Neural progenitor cell (in vitro differentiated cells): ENCODE results near the gene BICD2. TPM values are rescaled to one million over a fixed set of nuclear protein-coding genes. Genes with fewer than 3 reads are reported as not detected.
A peak's percentile ranks its signal among the peaks of the same experiment; 100 is the strongest.

Source experiments
- DNase-seq: peaks from one replicate; pipeline ENCODE4 v3.0.0-alpha.2; 2016; ENCODE audit warnings: low spot score
- H2AFZ ChIP-seq: fragments of 200-600 bp; sonication (generic); replicated peaks from 2 replicates; pipeline ENCODE4 v1.6.1; 2016; ENCODE audit warnings: antibody characterized with exemption
- H3F3A ChIP-seq: fragments of 200-600 bp; sonication (generic); 2 replicates; pipeline ENCODE4 v1.6.1; 2016; ENCODE audit warnings: antibody characterized with exemption, low read depth
- H3K27ac ChIP-seq: fragments of 200-600 bp; sonication (generic); 2 replicates; pipeline ENCODE4 v1.5.1; 2016; ENCODE audit warnings: mild to moderate bottlenecking
- H3K27me3 ChIP-seq: fragments of 200-600 bp; sonication (generic); 2 replicates; pipeline ENCODE4 v1.6.1; 2016; ENCODE audit warnings: mild to moderate bottlenecking, moderate library complexity
- H3K36me3 ChIP-seq: fragments of 200-600 bp; sonication (generic); 2 replicates; pipeline ENCODE4 v1.5.1; 2016
- H3K4me1 ChIP-seq: fragments of 200-600 bp; sonication (generic); 2 replicates; pipeline ENCODE4 v1.6.1; 2016; ENCODE audit warnings: mixed run types
- H3K4me2 ChIP-seq: fragments of 200-600 bp; sonication (generic); 2 replicates; pipeline ENCODE4 v1.6.1; 2016
- H3K4me3 ChIP-seq: fragments of 200-600 bp; sonication (generic); 2 replicates; pipeline ENCODE4 v1.5.1; 2016
- H3K79me2 ChIP-seq: fragments of 200-600 bp; sonication (generic); 2 replicates; pipeline ENCODE4 v1.6.1; 2016; ENCODE audit warnings: low read depth
- H3K9ac ChIP-seq: fragments of 200-600 bp; sonication (generic); 2 replicates; pipeline ENCODE4 v1.6.1; 2016
- H3K9me3 ChIP-seq: fragments of 200-600 bp; sonication (generic); 2 replicates; pipeline ENCODE4 v1.5.1; 2016; ENCODE audit warnings: low read depth
- H4K20me1 ChIP-seq: fragments of 200-600 bp; sonication (generic); 2 replicates; pipeline ENCODE4 v1.6.1; 2016; ENCODE audit warnings: low read depth
- H3K27ac Mint-ChIP-seq: 3 replicates; pipeline ENCODE4 v1.8.0; 2021; ENCODE audit warnings: mixed read lengths
- H3K27me3 Mint-ChIP-seq: 2 replicates; pipeline ENCODE4 v1.8.0; 2022; ENCODE audit warnings: low read depth, mild to moderate bottlenecking, inconsistent platforms, moderate library complexity, mixed read lengths; ENCODE audit not compliant: insufficient read depth
- H3K36me3 Mint-ChIP-seq: 3 replicates; pipeline ENCODE4 v1.8.0; 2021; ENCODE audit warnings: mixed read lengths
- H3K4me1 Mint-ChIP-seq: 3 replicates; pipeline ENCODE4 v1.8.0; 2021; ENCODE audit warnings: mixed read lengths
- H3K4me3 Mint-ChIP-seq: 3 replicates; pipeline ENCODE4 v1.8.0; 2021; ENCODE audit warnings: mild to moderate bottlenecking, moderate library complexity, mixed read lengths
- H3K9me3 Mint-ChIP-seq: 3 replicates; pipeline ENCODE4 v1.8.0; 2020; ENCODE audit warnings: mixed read lengths
- CTCF ChIP-seq: fragments of 200-600 bp; sonication (generic); IDR thresholded peaks from 2 replicates; pipeline ENCODE4 v1.5.1; 2017; ENCODE audit warnings: antibody characterized with exemption, mild to moderate bottlenecking
- EZH2 ChIP-seq: fragments of 200-600 bp; sonication (generic); IDR thresholded peaks from 2 replicates; pipeline ENCODE4 v1.6.1; 2017; ENCODE audit warnings: antibody characterized with exemption, mild to moderate bottlenecking, moderate library complexity
- EZH2phosphoT487 ChIP-seq: fragments of 200-600 bp; sonication (generic); IDR thresholded peaks from 2 replicates; pipeline ENCODE4 v1.6.1; 2017; ENCODE audit warnings: antibody characterized with exemption
- total RNA-seq: library from RNA; depleted of rRNA; stranded (reverse); fragments of >200 nt; gene quantifications from 2 replicates; pipeline ENCODE4 v1.2.3, GENCODE V29; 2015; ENCODE audit warnings: low replicate concordance

Gene BICD2
- total RNA-seq, 1 donor from 2014 or later = 15.1 TPM

GRCh38 chr9:92714787-92715487 is 49.7 kb downstream of the BICD2 start:
- no peaks in the 10 kb centered on the region for H3K27me3 Mint-ChIP-seq
- H3K9me3 Mint-ChIP-seq = no peaks in the 10 kb centered on the region
- Histone ChIP-seq H3K4me3 (no peak overlapping the region), H4K20me1 (peaks cover 9% of the 10 kb centered on the region), H3K27ac (no peak overlapping the region), H3K4me2 (no peak overlapping the region), H3K27me3 (no peaks in the 10 kb centered on the region), H3K9ac (no peak overlapping the region), H2AFZ (no peak overlapping the region), H3F3A (no peaks in the 10 kb centered on the region), H3K9me3 (no peaks in the 10 kb centered on the region), H3K79me2 (no peaks in the 10 kb centered on the region), H3K4me1 (no peaks in the 10 kb centered on the region), H3K36me3 (no peaks in the 10 kb centered on the region)
- TF ChIP-seq EZH2 = no peak
- TF ChIP-seq CTCF = no peak
- no peak for TF ChIP-seq EZH2phosphoT487
- peaks cover 12% of the 10 kb centered on the region for H3K36me3 Mint-ChIP-seq
- no peak overlapping the region for H3K27ac Mint-ChIP-seq
- no peak for DNase-seq
- H3K4me3 Mint-ChIP-seq = peak overlapping the region; percentile 52
- no peaks in the 10 kb centered on the region for H3K4me1 Mint-ChIP-seq

- TF ChIP-seq EZH2phosphoT487 (no peak), EZH2 (no peak)
- Histone ChIP-seq H3K4me2 (no peak overlapping the region), H3K4me1 (no peaks in the 10 kb centered on the region), H3K79me2 (no peaks in the 10 kb centered on the region), H3K9ac (no peak overlapping the region), H3F3A (no peaks in the 10 kb centered on the region), H3K36me3 (no peaks in the 10 kb centered on the region), H3K27ac (no peak overlapping the region), H3K4me3 (no peak overlapping the region), H4K20me1 (peaks cover 9% of the 10 kb centered on the region), H3K27me3 (no peaks in the 10 kb centered on the region), H3K9me3 (no peaks in the 10 kb centered on the region), H2AFZ (no peak overlapping the region)
- no peak for DNase-seq
- no peak overlapping the region for H3K27ac Mint-ChIP-seq
- H3K4me3 Mint-ChIP-seq = no peak overlapping the region
- H3K4me1 Mint-ChIP-seq = no peaks in the 10 kb centered on the region
- no peaks in the 10 kb centered on the region for H3K9me3 Mint-ChIP-seq
- no peaks in the 10 kb centered on the region for H3K27me3 Mint-ChIP-seq
- H3K36me3 Mint-ChIP-seq = peaks cover 13% of the 10 kb centered on the region
Observed at GRCh38 chr9:92714016-92714415, 50.6 kb downstream of the BICD2 start.

- Histone ChIP-seq H3K9me3 (no peaks in the 10 kb centered on the region), H3K4me3 (no peak overlapping the region), H3K27me3 (no peaks in the 10 kb centered on the region), H3K36me3 (no peaks in the 10 kb centered on the region), H4K20me1 (peaks cover 9% of the 10 kb centered on the region), H3K79me2 (no peaks in the 10 kb centered on the region), H3K4me1 (no peaks in the 10 kb centered on the region), H3K9ac (no peak overlapping the region), H3F3A (no peaks in the 10 kb centered on the region), H3K4me2 (no peak overlapping the region), H2AFZ (no peak overlapping the region), H3K27ac (no peak overlapping the region)
- H3K4me1 Mint-ChIP-seq = no peaks in the 10 kb centered on the region
- TF ChIP-seq EZH2 = no peak
- no peak for TF ChIP-seq CTCF
- no peak for TF ChIP-seq EZH2phosphoT487
- H3K27me3 Mint-ChIP-seq = no peaks in the 10 kb centered on the region
- H3K9me3 Mint-ChIP-seq = no peaks in the 10 kb centered on the region
- no peak overlapping the region for H3K4me3 Mint-ChIP-seq
- peaks cover 13% of the 10 kb centered on the region for H3K36me3 Mint-ChIP-seq
- no peak overlapping the region for H3K27ac Mint-ChIP-seq
- DNase-seq = no peak
Observed at GRCh38 chr9:92713528-92713927, 51.1 kb downstream of the BICD2 start.

GRCh38 chr9:92712767-92713166 is 51.9 kb downstream of the BICD2 start:
- no peaks in the 10 kb centered on the region for H3K9me3 ChIP-seq
- Mint-ChIP-seq H3K4me3 (no peak overlapping the region), H3K27ac (no peak overlapping the region), H3K27me3 (no peaks in the 10 kb centered on the region), H3K4me1 (no peaks in the 10 kb centered on the region), H3K9me3 (no peaks in the 10 kb centered on the region), H3K36me3 (peaks cover 13% of the 10 kb centered on the region)
- H3K79me2 ChIP-seq = no peaks in the 10 kb centered on the region
- no peaks in the 10 kb centered on the region for H3K4me1 ChIP-seq
- H3K27me3 ChIP-seq = no peaks in the 10 kb centered on the region
- no peak overlapping the region for H3K27ac ChIP-seq
- no peak overlapping the region for H2AFZ ChIP-seq
- H3K4me3 ChIP-seq = no peak overlapping the region
- no peak overlapping the region for H3K9ac ChIP-seq
- no peak for DNase-seq
- no peak overlapping the region for H3K4me2 ChIP-seq
- H3F3A ChIP-seq = no peaks in the 10 kb centered on the region
- no peaks in the 10 kb centered on the region for H3K36me3 ChIP-seq
- TF ChIP-seq CTCF = no peak
- no peak for TF ChIP-seq EZH2phosphoT487
- TF ChIP-seq EZH2 = no peak
- H4K20me1 ChIP-seq = peaks cover 9% of the 10 kb centered on the region
